WTC11 (cell line): ENCODE data around the gene RAB26. TPM values are rescaled to one million over a fixed set of nuclear protein-coding genes. Genes with fewer than 3 reads are reported as not detected.

Source experiments
- ATAC-seq: fragments of 200-7000 bp; cut with Tn5 transposase; 2 replicates; pipeline ENCODE4 v1.10.0; 2021; ENCODE audit warnings: mild to moderate bottlenecking, moderate library complexity
- CTCF ChIA-PET: fragments of 300-600 bp; sonication (Branson Sonifier 250); formaldehyde crosslinking; loops from one replicate; lab custom pipeline; 2021; ENCODE audit warnings: antibody characterized with exemption; lab: Charles Lee
- POLR2A ChIA-PET: fragments of 350-600 bp; sonication (Branson Sonifier 250); formaldehyde crosslinking; loops from one replicate; lab custom pipeline; 2021; ENCODE audit warnings: antibody characterized with exemption; lab: Charles Lee
- DNase-seq: peaks from one replicate; pipeline ENCODE4 v3.0.0; 2021; ENCODE audit warnings: low spot score
- H3K27ac Mint-ChIP-seq: 2 replicates; pipeline ENCODE4 v1.8.0; 2021; ENCODE audit warnings: mixed read lengths
- H3K27me3 Mint-ChIP-seq: 2 replicates; pipeline ENCODE4 v1.8.0; 2021; ENCODE audit warnings: low read depth, mild to moderate bottlenecking, moderate library complexity, mixed read lengths
- H3K36me3 Mint-ChIP-seq: 2 replicates; pipeline ENCODE4 v1.8.0; 2021; ENCODE audit warnings: mixed read lengths
- H3K4me1 Mint-ChIP-seq: 2 replicates; pipeline ENCODE4 v1.8.0; 2022; ENCODE audit warnings: mixed read lengths
- H3K4me3 Mint-ChIP-seq: 2 replicates; pipeline ENCODE4 v1.8.0; 2021; ENCODE audit warnings: mild to moderate bottlenecking, moderate library complexity, mixed read lengths
- H3K9me3 Mint-ChIP-seq: 2 replicates; pipeline ENCODE4 v1.8.0; 2021; ENCODE audit warnings: mixed read lengths
- CREB1 ChIP-seq: sonication (generic); formaldehyde crosslinking; IDR thresholded peaks from 2 replicates; pipeline ENCODE4 v1.8.0; 2023; ENCODE audit warnings: mild to moderate bottlenecking, missing genetic modification reagents
- CTCF ChIP-seq: fragments of 200-600 bp; IDR thresholded peaks from 2 replicates; pipeline ENCODE4 v1.8.0; 2022; ENCODE audit warnings: antibody characterized with exemption
- ESRRA ChIP-seq: sonication (generic); formaldehyde crosslinking; IDR thresholded peaks from 2 replicates; pipeline ENCODE4 v1.8.1; 2022; ENCODE audit warnings: mild to moderate bottlenecking, missing genetic modification reagents, borderline replicate concordance
- FOXJ3 ChIP-seq: sonication (generic); formaldehyde crosslinking; IDR thresholded peaks from 2 replicates; pipeline ENCODE4 v1.9.0; 2021; ENCODE audit warnings: missing genetic modification reagents, mild to moderate bottlenecking, borderline replicate concordance
- FOXK1 ChIP-seq: sonication (generic); formaldehyde crosslinking; IDR thresholded peaks from 2 replicates; pipeline ENCODE4 v1.8.0; 2022; ENCODE audit warnings: mild to moderate bottlenecking, moderate library complexity, missing genetic modification reagents
- GTF2I ChIP-seq: fragments of 250-450 bp; sonication (Bioruptor Pico); conservative IDR thresholded peaks from 2 replicates; pipeline ENCODE4 v1.4.0; 2021; ENCODE audit warnings: mild to moderate bottlenecking
- KAT7 ChIP-seq: sonication (generic); formaldehyde crosslinking; IDR thresholded peaks from 2 replicates; pipeline ENCODE4 v1.8.1; 2023; ENCODE audit warnings: missing genetic modification reagents, mild to moderate bottlenecking, borderline replicate concordance
- MXD4 ChIP-seq: fragments of 250-450 bp; sonication (Bioruptor Pico); IDR thresholded peaks from 2 replicates; pipeline ENCODE4 v1.8.0; 2021; ENCODE audit warnings: mild to moderate bottlenecking, moderate library complexity, borderline replicate concordance
- OVOL2 ChIP-seq: fragments of 250-450 bp; sonication (Bioruptor Pico); IDR thresholded peaks from 2 replicates; pipeline ENCODE4 v1.9.0; 2021; ENCODE audit warnings: mild to moderate bottlenecking, borderline replicate concordance
- ZNF317 ChIP-seq: sonication (generic); formaldehyde crosslinking; IDR thresholded peaks from 2 replicates; pipeline ENCODE4 v1.8.1; 2023; ENCODE audit warnings: low read depth, mild to moderate bottlenecking, moderate library complexity, missing genetic modification reagents, borderline replicate concordance
- ZNF671 ChIP-seq: fragments of 250-450 bp; sonication (Bioruptor Pico); IDR thresholded peaks from 2 replicates; pipeline ENCODE4 v1.8.0; 2021; ENCODE audit warnings: mild to moderate bottlenecking
- total RNA-seq: library from RNA; stranded (reverse); gene quantifications from 3 replicates; pipeline ENCODE4 v1.2.3, GENCODE V29; 2021
- TF ChIP-seq, protein P1 (sequence below): sonication (generic); formaldehyde crosslinking; IDR thresholded peaks from 2 replicates; pipeline ENCODE4 v1.8.1; 2023; ENCODE audit warnings: mild to moderate bottlenecking, missing genetic modification reagents, moderate library complexity
- TF ChIP-seq, protein P2 (sequence below): fragments of 250-450 bp; sonication (Bioruptor Pico); IDR thresholded peaks from 2 replicates; pipeline ENCODE4 v1.9.0; 2021; ENCODE audit warnings: moderate library complexity, mild to moderate bottlenecking, inconsistent platforms, borderline replicate concordance

The RAB26 gene
- total RNA-seq, 1 experiment from 2014 or later, result 7.3 TPM

DNA sequence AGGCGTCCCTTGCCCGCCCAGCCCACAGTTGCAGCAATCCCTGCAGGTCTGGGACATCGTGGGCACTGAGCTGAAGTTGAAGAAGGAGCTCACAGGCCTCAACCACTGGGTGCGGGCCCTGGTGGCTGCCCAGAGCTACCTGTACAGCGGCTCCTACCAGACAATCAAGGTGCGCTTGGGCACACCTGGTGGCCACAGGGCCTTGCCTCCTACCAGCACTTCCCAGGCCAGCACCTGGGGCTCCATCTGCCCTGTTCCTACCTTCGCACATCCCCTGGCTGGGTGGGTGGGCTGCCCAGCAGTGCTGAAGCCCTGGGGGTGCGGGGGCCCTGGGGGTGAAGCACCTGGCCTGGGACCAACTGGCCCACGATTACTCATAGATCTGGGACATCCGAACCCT is 27.0 kb downstream of the RAB26 start:
- Mint-ChIP-seq H3K4me3 (no peak overlapping the region), H3K36me3 (peaks cover 19% of the 10 kb centered on the region), H3K27me3 (no peaks in the 10 kb centered on the region), H3K9me3 (no peaks in the 10 kb centered on the region)
- no peak for DNase-seq
- CTCF ChIA-PET, result no interaction called here
- POLR2A ChIA-PET, result no interaction called here
- no peak for ATAC-seq
- no peak for TF ChIP-seq CTCF
- no peak for TF ChIP-seq ESRRA (CRISPR knock-in tag)
- no peak for TF ChIP-seq FOXJ3 (CRISPR knock-in tag)
- TF ChIP-seq KAT7 (CRISPR knock-in tag), result no peak
- TF ChIP-seq, all 79 proteins: peak for 0
- no peak overlapping the region for H3K27ac Mint-ChIP-seq
- no peaks in the 10 kb centered on the region for H3K4me1 Mint-ChIP-seq

DNA sequence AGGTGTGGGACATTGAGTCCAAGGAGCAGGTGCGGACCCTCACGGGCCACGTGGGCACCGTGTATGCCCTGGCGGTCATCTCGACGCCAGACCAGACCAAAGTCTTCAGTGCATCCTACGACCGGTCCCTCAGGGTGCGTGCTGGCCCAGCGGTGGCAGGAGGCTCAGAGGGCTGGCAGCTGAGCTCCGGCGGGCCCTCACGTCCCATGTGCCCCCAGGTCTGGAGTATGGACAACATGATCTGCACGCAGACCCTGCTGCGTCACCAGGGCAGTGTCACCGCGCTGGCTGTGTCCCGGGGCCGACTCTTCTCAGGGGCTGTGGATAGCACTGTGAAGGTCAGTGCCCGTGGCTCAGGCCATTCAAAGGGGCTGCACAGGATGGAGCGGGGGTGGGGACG is 27.6 kb downstream of the RAB26 start:
- no peaks in the 10 kb centered on the region for H3K4me1 Mint-ChIP-seq
- ChIA-PET CTCF (no interaction called here), POLR2A (no interaction called here)
- peaks cover 19% of the 10 kb centered on the region for H3K36me3 Mint-ChIP-seq
- TF ChIP-seq, protein P1, sequence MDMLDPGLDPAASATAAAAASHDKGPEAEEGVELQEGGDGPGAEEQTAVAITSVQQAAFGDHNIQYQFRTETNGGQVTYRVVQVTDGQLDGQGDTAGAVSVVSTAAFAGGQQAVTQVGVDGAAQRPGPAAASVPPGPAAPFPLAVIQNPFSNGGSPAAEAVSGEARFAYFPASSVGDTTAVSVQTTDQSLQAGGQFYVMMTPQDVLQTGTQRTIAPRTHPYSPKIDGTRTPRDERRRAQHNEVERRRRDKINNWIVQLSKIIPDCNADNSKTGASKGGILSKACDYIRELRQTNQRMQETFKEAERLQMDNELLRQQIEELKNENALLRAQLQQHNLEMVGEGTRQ (CRISPR knock-in tag), result no peak
- ATAC-seq, result no peak
- no peaks in the 10 kb centered on the region for H3K9me3 Mint-ChIP-seq
- H3K27ac Mint-ChIP-seq, result no peak overlapping the region
- no peak overlapping the region for H3K4me3 Mint-ChIP-seq
- no peaks in the 10 kb centered on the region for H3K27me3 Mint-ChIP-seq
- DNase-seq, result no peak

DNA sequence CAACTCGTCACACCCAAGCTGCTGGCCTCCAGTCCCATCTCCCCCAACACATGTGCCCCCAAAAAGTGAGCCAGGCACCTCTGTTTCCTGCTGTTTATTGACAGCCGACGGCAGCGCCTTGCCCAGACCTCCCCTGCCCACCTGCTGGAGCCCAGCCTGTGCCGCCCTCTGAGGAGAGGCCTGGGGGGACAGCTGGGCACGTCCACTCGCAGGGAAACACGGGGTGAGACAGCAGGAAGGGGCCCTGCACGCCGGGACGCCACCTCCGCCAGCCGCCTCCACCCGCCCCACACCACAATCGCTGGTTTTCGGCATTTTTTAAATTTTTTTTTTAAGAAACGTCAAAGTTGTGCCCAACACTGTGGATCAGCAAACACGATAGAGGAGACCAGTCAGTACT is 28.7 kb downstream of the RAB26 start:
- Mint-ChIP-seq H3K27ac (no peak overlapping the region), H3K9me3 (no peaks in the 10 kb centered on the region), H3K27me3 (no peaks in the 10 kb centered on the region), H3K4me3 (no peak overlapping the region), H3K4me1 (0 out of 2 replicates have a peak, but pooled peaks cover 3% of the 10 kb centered on the region), H3K36me3 (peaks cover 16% of the 10 kb centered on the region)
- no peak for DNase-seq
- ChIA-PET POLR2A (no interaction called here), CTCF (no interaction called here)
- ATAC-seq, result no peak
- TF ChIP-seq OVOL2 (CRISPR knock-in tag) (no peak), GTF2I (no peak), ESRRA (CRISPR knock-in tag) (no peak), FOXK1 (CRISPR knock-in tag) (no peak), CREB1 (no peak)

DNA sequence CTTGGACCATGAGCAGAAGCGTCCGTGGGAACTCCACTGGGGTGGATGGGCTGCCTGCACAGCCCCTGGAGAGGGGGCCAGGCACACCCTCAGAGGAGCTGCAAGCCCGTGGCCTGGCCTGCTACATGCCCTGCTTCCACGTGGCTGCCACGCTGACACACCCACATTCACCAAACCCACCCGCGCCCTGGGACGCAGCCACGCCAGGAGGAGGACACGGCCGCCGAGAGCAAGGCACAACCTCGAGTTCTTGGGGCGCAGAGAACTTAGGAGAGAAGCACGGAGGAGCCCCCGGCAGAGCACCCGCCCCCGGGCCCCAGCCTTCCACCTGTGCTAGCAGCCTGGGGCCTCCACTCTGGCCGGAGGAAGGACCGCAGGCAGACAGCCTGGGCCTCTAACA is 29.1 kb downstream of the RAB26 start:
- DNase-seq (no peak), ATAC-seq (no peak)
- H3K27me3 Mint-ChIP-seq, result no peaks in the 10 kb centered on the region
- no peak overlapping the region for H3K4me3 Mint-ChIP-seq
- TF ChIP-seq, protein P2, sequence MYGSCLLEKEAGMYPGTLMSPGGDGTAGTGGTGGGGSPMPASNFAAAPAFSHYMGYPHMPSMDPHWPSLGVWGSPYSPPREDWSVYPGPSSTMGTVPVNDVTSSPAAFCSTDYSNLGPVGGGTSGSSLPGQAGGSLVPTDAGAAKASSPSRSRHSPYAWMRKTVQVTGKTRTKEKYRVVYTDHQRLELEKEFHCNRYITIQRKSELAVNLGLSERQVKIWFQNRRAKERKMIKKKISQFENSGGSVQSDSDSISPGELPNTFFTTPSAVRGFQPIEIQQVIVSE (CRISPR knock-in tag), result no peak
- TF ChIP-seq MXD4 (CRISPR knock-in tag) (no peak), CTCF (no peak), ZNF317 (no peak), ZNF671 (CRISPR knock-in tag) (0 out of 2 replicates have a peak, but pooled peaks have one; percentile 10)
- ChIA-PET POLR2A (no interaction called here), CTCF (interaction anchor here (0.8 kb wide), 1 partner anchor 17 kb away, joined by 3 read pairs; no protein-coding TSS in a partner anchor)
- H3K27ac Mint-ChIP-seq, result no peak overlapping the region
- no peaks in the 10 kb centered on the region for H3K9me3 Mint-ChIP-seq
- 0 out of 2 replicates have a peak, but pooled peaks cover 3% of the 10 kb centered on the region for H3K4me1 Mint-ChIP-seq
- H3K36me3 Mint-ChIP-seq, result peaks cover 16% of the 10 kb centered on the region
